ENCODE results near the gene CAPN11. TPM values are rescaled to one million over a fixed set of nuclear protein-coding genes. Genes with fewer than 3 reads are reported as not detected.

CAPN11 gene
- total and polyA plus RNA-seq, 2 donors (not counting 3 experiments of a cell fraction or from before 2014, with no cell fraction given), result 1.4 to 1.7 TPM

DNA sequence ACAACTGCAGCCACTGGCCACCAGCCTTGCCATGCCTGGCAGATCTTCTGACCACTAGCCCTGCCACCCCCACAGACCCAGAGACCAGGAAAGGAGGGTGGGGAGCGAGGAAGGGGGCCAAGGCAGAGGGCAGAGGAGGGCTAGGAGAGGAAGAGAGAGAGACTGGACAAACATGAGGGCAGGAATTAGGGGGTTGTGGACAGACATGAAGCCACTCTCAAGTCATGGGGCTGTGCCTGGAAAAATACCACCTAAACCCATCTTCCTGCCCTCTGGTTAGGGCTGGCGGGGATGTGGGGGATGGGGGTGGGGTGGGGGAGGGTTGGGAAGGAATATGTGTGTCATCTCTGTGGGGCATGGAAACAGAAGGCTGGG lies 63.3 kb downstream of the CAPN11 start:
- BruUV-seq (replicated peaks), result no TSS peak
- H2AFZ ChIP-seq (ENCODE audit: low read depth, low read length), result no peak overlapping the region
- H3K79me2 ChIP-seq (ENCODE audit: control insufficient read depth, insufficient read depth, low read length), result peaks cover 59% of the 10 kb centered on the region
- DNase-seq (ENCODE audit: low read depth, low spot score), result no peak
- peak overlapping the region in 2 of 3 experiments; percentile 30 to 56 for H3K4me3 ChIP-seq (replicated peaks in 1 of 3; ENCODE audit: insufficient read depth in 1 of 3, low read depth in 1 of 3, low read length in 3 of 3)
- H3K27ac ChIP-seq (ENCODE audit: insufficient read depth, low read depth, low read length), result peak overlapping the region; percentile 97
- no peaks in the 10 kb centered on the region for H3K36me3 ChIP-seq (ENCODE audit: control insufficient read depth in 2 of 2, extremely low read depth in 1 of 2, insufficient read depth in 2 of 2, low read length in 2 of 2)
- H3K9ac ChIP-seq (replicated peaks; ENCODE audit: extremely low read depth, insufficient read depth, low read length), result peak overlapping the region; percentile 72
- ChIA-PET CTCF (interaction anchor here (0.6 to 9.2 kb wide), 18 partner anchors 9 to 140 kb away, joined by 3 to 91 read pairs (median 5); partner anchors contain the start of gene HSP90AB1), POLR2A (interaction anchor here (0.6 to 5.3 kb wide), 4 partner anchors 8 to 35 kb away, joined by 3 to 34 read pairs (median 4); partner anchors contain the start of gene HSP90AB1)
- dilution Hi-C loops (cut with MboI; ENCODE audit: extremely low pct_ligation_motif_present, low sequenced_read_pairs) (no loop called here), intact Hi-C loops (cut with micrococcal nuclease) (loop anchor here (1.0 to 2.0 kb wide), 6 partner anchors 12 to 117 kb away; partner anchors contain the start of gene SLC35B2)
- H3K4me2 ChIP-seq (ENCODE audit: insufficient read depth, low read length), result peak overlapping the region; percentile 86
- no peak for FAIRE-seq
- peaks cover 64% of the 10 kb centered on the region for H3K4me1 ChIP-seq (ENCODE audit: control insufficient read depth, extremely low read depth, insufficient read depth, low read length)
- H3K9me3 ChIP-seq (replicated peaks; ENCODE audit: control insufficient read depth, insufficient read depth, low read length), result no peaks in the 10 kb centered on the region
- no peak for TF ChIP-seq POLR2AphosphoS5 (IDR thresholded peaks at IDR 0.05; ENCODE audit: insufficient read depth, low read depth, low read length)
- no peak for TF ChIP-seq JUN (IDR thresholded peaks at IDR 0.05; ENCODE audit: borderline replicate concordance, insufficient read depth, insufficient read length, low read depth)
- no peak for TF ChIP-seq GATA2 (IDR thresholded peaks at IDR 0.05; ENCODE audit: insufficient read depth, insufficient read length, low read depth, low read length)
- no peak for TF ChIP-seq FOS (IDR thresholded peaks at IDR 0.05; ENCODE audit: borderline replicate concordance, insufficient read depth, low read length)
- TF ChIP-seq MYC (IDR thresholded peaks at IDR 0.05; ENCODE audit: low read depth, low read length), result no peak
- TF ChIP-seq, protein P1, sequence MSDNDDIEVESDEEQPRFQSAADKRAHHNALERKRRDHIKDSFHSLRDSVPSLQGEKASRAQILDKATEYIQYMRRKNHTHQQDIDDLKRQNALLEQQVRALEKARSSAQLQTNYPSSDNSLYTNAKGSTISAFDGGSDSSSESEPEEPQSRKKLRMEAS (IDR thresholded peaks at IDR 0.05; ENCODE audit: insufficient read depth, insufficient read length), result no peak
- TF ChIP-seq EZH2 (IDR thresholded peaks at IDR 0.05; ENCODE audit: borderline replicate concordance, low read depth, low read length, severe bottlenecking), result no peak
- TF ChIP-seq POLR2A (IDR thresholded peaks at IDR 0.05; ENCODE audit: low read depth, low read length), result no peak
- TF ChIP-seq, protein P2, sequence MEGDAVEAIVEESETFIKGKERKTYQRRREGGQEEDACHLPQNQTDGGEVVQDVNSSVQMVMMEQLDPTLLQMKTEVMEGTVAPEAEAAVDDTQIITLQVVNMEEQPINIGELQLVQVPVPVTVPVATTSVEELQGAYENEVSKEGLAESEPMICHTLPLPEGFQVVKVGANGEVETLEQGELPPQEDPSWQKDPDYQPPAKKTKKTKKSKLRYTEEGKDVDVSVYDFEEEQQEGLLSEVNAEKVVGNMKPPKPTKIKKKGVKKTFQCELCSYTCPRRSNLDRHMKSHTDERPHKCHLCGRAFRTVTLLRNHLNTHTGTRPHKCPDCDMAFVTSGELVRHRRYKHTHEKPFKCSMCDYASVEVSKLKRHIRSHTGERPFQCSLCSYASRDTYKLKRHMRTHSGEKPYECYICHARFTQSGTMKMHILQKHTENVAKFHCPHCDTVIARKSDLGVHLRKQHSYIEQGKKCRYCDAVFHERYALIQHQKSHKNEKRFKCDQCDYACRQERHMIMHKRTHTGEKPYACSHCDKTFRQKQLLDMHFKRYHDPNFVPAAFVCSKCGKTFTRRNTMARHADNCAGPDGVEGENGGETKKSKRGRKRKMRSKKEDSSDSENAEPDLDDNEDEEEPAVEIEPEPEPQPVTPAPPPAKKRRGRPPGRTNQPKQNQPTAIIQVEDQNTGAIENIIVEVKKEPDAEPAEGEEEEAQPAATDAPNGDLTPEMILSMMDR (IDR thresholded peaks at IDR 0.05; ENCODE audit: extremely low read depth in 1 of 2, insufficient read depth in 1 of 2, low read depth in 1 of 2, low read length in 2 of 2), result no peak
- no peaks in the 10 kb centered on the region for H4K20me1 ChIP-seq (replicated peaks; ENCODE audit: control insufficient read depth, extremely low read depth, insufficient read depth, low read length)
- H3K9me1 ChIP-seq (replicated peaks; ENCODE audit: control insufficient read depth, extremely low read depth, insufficient read depth, low read length), result no peaks in the 10 kb centered on the region
- H3K27me3 ChIP-seq (ENCODE audit: control insufficient read depth in 2 of 2, insufficient read depth in 2 of 2, low read length in 2 of 2), result no peaks in the 10 kb centered on the region

All from endothelial cell of umbilical vein (primary cell).